Osteoblast (primary cell): ENCODE measurements around the gene ZNF804A. TPM values are rescaled to one million over a fixed set of nuclear protein-coding genes. Genes with fewer than 3 reads are reported as not detected.

Experiments used
- DNase-seq: peaks from one replicate; pipeline ENCODE4 v3.0.0; 2011; ENCODE audit warnings: low spot score, mixed read lengths; ENCODE audit not compliant: insufficient read length; ENCODE audit errors: missing footprints
- H2AFZ ChIP-seq: 2 replicates; pipeline ENCODE4 v1.6.0; 2011; ENCODE audit warnings: mild to moderate bottlenecking, low read length
- H3K27ac ChIP-seq: 2 replicates; pipeline ENCODE4 v1.5.1; 2011; ENCODE audit warnings: mild to moderate bottlenecking, low read depth, low read length, moderate library complexity
- H3K27me3 ChIP-seq: 2 replicates; pipeline ENCODE4 v1.6.0; 2012; ENCODE audit warnings: mild to moderate bottlenecking, control low read depth, inconsistent platforms, low read length, moderate library complexity; ENCODE audit not compliant: insufficient read depth
- H3K36me3 ChIP-seq: 2 replicates; pipeline ENCODE4 v1.5.1; 2011; ENCODE audit warnings: mild to moderate bottlenecking, low read length, control low read depth, moderate library complexity; ENCODE audit not compliant: insufficient read depth
- H3K4me1 ChIP-seq: 2 replicates; pipeline ENCODE4 v1.5.1; 2011; ENCODE audit warnings: mild to moderate bottlenecking, low read length, control low read depth, moderate library complexity; ENCODE audit not compliant: insufficient read depth
- H3K4me2 ChIP-seq: 2 replicates; pipeline ENCODE4 v1.6.0; 2011; ENCODE audit warnings: mild to moderate bottlenecking, low read length; ENCODE audit not compliant: insufficient read depth
- H3K4me3 ChIP-seq: fragments of 200-600 bp; sonication (generic); 3 replicates; pipeline ENCODE4 v1.5.1; 2012; ENCODE audit warnings: mild to moderate bottlenecking, low read length, inconsistent platforms; ENCODE audit not compliant: insufficient read depth
- H3K79me2 ChIP-seq: 2 replicates; pipeline ENCODE4 v1.6.0; 2012; ENCODE audit warnings: mild to moderate bottlenecking, low read length, control low read depth, inconsistent platforms; ENCODE audit not compliant: insufficient read depth
- H3K9me3 ChIP-seq: 2 replicates; pipeline ENCODE4 v1.5.1; 2011; ENCODE audit warnings: low read depth, low read length, control low read depth
- H4K20me1 ChIP-seq: 2 replicates; pipeline ENCODE4 v1.6.0; 2012; ENCODE audit warnings: mild to moderate bottlenecking, low read length, control low read depth; ENCODE audit not compliant: insufficient read depth
- CTCF ChIP-seq: IDR thresholded peaks from 2 replicates; pipeline ENCODE4 v1.5.1; 2011; ENCODE audit warnings: mild to moderate bottlenecking, low read depth, low read length, moderate library complexity; ENCODE audit errors: extremely low read depth
- total RNA-seq: library from RNA; depleted of rRNA; stranded (reverse); fragments of >200 nt; gene quantifications from 2 replicates; pipeline ENCODE4 v1.2.3, GENCODE V29; 2012

ZNF804A gene
- total RNA-seq, 1 donor: not detected

GRCh38 chr2:184734338-184734737 lies 136.0 kb downstream of the ZNF804A start:
- DNase-seq: no peak
- TF ChIP-seq CTCF: no peak

GRCh38 chr2:184735611-184736010 lies 137.3 kb downstream of the ZNF804A start:
- Histone ChIP-seq H3K27me3 (no peaks in the 10 kb centered on the region), H3K9me3 (no peaks in the 10 kb centered on the region), H4K20me1 (no peaks in the 10 kb centered on the region), H3K79me2 (no peaks in the 10 kb centered on the region), H3K4me3 (no peak overlapping the region), H3K4me2 (no peak overlapping the region), H3K36me3 (no peaks in the 10 kb centered on the region), H3K27ac (no peak overlapping the region), H2AFZ (no peak overlapping the region), H3K4me1 (no peaks in the 10 kb centered on the region)
- no peak for DNase-seq
- TF ChIP-seq CTCF: no peak

More at GRCh38 chr2:184734338-184734737, 136.0 kb downstream of the ZNF804A start:
- Histone ChIP-seq H2AFZ (no peak overlapping the region), H3K27ac (no peak overlapping the region), H4K20me1 (no peaks in the 10 kb centered on the region), H3K4me3 (no peak overlapping the region), H3K4me2 (no peak overlapping the region), H3K36me3 (no peaks in the 10 kb centered on the region), H3K79me2 (no peaks in the 10 kb centered on the region), H3K27me3 (no peaks in the 10 kb centered on the region), H3K4me1 (no peaks in the 10 kb centered on the region), H3K9me3 (no peaks in the 10 kb centered on the region)

- no peaks in the 10 kb centered on the region for H3K9me3 ChIP-seq
- H3K4me2 ChIP-seq: no peak overlapping the region
- H3K27ac ChIP-seq: no peak overlapping the region
- no peak overlapping the region for H3K4me3 ChIP-seq
- H4K20me1 ChIP-seq: no peaks in the 10 kb centered on the region
- no peaks in the 10 kb centered on the region for H3K27me3 ChIP-seq
- H3K36me3 ChIP-seq: no peaks in the 10 kb centered on the region
- H3K4me1 ChIP-seq: no peaks in the 10 kb centered on the region
- no peak for TF ChIP-seq CTCF
- DNase-seq: no peak
- no peak overlapping the region for H2AFZ ChIP-seq
- H3K79me2 ChIP-seq: no peaks in the 10 kb centered on the region
These were observed 144.8 kb downstream of the ZNF804A start for GRCh38 chr2:184743096-184743495.

- Histone ChIP-seq H3K27ac (no peak overlapping the region), H3K36me3 (no peaks in the 10 kb centered on the region), H3K9me3 (no peaks in the 10 kb centered on the region), H3K4me1 (no peaks in the 10 kb centered on the region), H2AFZ (no peak overlapping the region), H4K20me1 (no peaks in the 10 kb centered on the region), H3K4me2 (no peak overlapping the region), H3K79me2 (no peaks in the 10 kb centered on the region), H3K4me3 (no peak overlapping the region), H3K27me3 (no peaks in the 10 kb centered on the region)
- TF ChIP-seq CTCF: no peak
- no peak for DNase-seq
These were observed 157.8 kb downstream of the ZNF804A start for GRCh38 chr2:184756161-184756560.
